DMS79 treated with DMSO at 0.1 percent for 48 hours (cell line): ENCODE results near the gene HSPBP1.

Experiments used
- DNase-seq: peaks from one replicate; lab custom pipeline; 2025; lab: John Stamatoyannopoulos, UW

Gene HSPBP1

DNA sequence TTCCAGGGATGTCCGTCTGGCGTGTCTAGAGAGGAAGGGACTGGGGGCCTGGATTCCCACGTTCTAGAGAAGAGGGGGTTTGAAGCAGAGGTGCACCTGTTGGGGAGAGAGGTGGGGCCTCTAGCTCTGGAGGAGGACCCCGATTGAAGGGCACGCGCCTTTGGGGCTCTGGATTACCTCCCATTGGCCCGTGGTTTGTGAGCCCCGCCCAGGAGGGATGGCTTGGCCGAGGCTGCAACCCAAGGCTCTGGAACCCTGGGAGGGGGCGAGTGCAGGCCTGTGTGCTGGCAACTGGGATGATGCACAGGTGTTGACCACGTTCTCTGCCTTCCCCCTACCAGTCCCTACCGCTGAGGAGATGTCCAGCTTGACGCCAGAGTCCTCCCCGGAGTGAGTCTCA is 25.1 kb upstream of the HSPBP1 start:
- DNase-seq, result no peak

DNA sequence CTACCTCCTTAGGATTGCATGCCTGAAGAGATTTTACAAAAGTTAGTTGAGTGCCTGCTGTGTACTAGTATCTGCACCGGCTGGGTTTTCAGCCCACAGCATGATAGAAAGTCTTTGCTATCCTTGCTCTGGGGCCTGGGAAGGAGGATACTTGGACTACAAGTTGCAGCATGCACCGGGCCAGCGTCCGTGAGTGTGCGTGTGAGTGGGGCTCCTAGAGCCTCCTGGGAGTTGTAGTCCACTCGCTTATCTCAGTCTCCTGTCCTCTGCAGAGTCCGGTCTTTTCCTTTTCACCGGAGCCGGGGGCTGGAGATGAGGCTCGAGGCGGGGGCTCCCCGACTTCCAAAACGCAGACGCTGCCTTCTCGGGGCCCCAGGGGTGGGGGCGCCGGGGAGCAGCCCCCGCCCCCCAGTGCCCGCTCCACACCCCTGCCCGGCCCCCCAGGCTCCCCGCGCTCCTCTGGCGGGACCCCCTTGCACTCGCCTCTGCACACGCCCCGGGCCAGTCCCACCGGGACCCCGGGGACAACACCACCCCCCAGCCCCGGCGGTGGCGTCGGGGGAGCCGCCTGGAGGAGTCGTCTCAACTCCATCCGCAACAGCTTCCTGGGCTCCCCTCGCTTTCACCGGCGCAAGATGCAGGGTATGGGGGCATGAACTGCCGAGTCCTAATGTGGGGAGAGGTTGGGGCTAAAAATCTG is 24.5 kb upstream of the HSPBP1 start:
- DNase-seq, result no peak

DNA sequence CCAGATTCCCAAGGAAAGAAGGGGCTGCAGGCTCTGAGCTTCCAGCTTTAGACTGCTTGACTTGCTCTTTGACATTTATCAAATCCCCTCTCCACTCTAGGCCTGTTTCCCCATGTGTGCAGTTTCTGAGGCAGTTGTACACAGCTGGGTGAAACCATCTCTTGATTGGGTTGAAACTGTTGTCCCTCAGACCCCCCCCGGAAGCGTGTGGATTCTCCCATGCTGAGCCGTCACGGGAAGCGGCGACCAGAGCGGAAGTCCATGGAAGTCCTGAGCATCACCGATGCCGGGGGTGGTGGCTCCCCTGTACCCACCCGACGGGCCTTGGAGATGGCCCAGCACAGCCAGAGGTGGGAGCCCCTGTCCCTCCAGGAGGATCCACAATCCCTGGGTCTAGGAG is 23.6 kb upstream of the HSPBP1 start:
- DNase-seq, result no peak

DNA sequence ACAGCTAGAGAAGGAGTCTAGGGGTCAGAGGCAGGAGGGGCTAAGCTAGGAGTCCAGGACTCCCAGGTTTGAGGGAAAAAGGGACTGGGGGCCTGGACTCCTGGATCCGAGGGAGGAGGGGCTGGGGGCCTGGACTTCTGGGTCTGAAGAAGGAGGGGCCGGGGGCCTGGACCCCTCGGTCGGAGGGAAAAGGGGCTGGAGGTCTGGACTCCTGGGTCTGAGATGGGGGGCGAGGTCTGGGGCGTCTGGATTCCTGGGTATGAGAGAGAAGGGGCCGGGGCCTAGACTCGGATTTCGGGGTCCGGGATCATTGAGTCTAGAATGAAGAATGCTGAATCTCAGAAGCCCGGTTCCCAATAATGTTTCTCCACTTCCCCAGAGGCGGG is 22.4 kb upstream of the HSPBP1 start:
- DNase-seq, result no peak

DNA sequence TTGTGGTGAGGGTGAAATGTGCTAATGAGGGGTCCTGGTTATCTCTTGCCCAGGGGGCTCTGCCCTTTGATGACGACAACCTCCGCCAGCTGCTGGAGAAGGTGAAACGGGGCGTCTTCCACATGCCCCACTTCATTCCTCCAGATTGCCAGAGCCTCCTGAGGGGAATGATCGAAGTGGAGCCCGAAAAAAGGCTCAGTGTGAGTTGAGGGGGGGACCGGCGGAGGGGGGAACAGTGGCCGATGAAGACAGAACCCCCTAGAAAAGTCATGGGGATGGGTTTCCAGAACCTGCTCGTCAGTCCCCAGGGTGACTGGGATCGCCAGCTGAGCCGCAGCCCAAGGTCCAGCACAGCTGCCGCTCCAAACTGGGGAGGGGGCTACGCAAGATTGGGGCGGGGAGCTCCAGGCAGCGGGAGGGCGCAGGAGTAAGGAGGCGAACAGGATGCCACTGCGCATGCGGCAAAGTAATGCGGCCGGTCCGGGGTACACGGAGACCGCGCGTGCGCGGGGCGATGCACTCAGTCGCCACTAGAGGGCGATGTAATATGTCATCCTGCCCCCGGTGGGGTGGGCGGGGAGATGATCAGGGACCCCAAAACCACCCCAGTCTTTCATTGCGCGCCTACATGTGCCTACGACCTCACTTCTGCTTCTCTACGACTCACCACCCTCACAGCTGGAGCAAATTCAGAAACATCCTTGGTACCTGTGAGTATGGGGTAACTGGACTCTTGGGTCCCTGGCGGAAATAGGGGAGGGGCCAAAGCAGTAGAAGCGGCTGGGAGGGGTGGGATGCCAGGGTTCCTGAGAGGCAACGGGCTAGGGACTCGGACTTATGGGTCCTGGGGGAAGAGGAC is 21.8 kb upstream of the HSPBP1 start:
- DNase-seq, result peak; percentile 41

DNA sequence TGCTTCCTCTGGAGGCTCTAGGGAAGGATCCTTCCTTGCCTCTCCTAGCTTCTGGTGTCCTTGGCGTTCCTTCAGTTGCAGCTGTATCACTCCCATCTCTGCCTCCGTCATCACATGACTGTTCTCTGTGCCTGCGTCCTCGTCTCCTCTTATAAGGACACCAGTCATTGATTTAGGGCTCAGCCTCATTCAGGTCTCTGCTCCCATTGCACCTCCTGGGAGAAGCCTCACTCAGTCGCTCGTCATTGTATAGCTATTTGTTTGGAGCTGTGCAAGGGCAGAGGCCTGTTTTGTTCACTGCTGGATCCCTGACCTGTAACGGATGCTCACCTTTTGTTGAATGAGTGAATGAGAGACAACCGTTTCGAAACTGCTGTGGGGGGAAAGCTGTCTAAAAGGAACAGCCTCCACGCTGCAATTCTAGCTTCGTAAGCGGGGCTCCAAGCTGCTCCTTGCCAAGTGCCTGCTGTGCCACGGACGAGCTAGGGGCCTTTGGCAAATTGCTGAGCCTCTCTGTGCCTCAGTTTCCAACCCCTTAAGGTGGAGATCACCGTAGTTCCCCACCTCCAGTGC is 21.1 kb upstream of the HSPBP1 start:
- DNase-seq, result no peak

DNA sequence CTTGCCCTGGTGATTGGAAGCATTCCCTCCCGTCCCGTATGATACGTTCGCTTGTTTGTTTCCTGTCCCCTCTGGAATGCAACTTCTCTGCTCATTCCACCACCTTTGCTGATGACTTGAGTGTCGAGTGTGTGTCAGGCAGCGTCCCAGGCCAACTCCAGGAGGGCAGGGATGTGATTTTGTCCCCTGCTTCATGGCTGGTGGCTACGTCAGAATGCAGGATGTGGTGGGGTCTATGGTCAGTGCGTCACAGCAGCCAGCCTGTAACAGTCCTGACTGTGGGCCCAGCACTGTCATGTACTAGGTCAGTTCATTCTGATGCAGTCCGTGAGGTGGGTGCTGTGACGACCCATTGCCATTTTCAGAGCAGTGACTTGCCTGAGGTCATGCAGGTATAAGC is 20.1 kb upstream of the HSPBP1 start:
- no peak for DNase-seq

DNA sequence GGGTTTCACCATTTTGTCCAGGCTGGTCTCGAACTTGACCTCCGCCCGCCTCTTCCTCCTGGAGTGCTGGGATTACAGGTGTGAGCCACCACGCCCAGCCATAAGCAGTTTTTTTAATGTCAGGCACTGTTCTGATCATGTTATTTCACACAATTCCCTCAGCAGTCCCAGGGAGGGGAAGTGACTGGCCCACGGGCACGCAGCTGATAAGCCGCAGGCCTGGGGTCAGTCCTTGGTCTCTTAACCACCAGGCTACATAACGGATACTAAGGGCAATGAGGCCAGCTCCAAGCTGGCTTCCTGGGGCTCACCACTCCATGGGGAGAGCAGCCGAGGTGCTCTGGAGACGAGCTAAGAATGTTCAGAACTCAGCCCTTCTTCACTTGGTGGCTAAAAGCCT is 17.4 kb upstream of the HSPBP1 start:
- no peak for DNase-seq

DNA sequence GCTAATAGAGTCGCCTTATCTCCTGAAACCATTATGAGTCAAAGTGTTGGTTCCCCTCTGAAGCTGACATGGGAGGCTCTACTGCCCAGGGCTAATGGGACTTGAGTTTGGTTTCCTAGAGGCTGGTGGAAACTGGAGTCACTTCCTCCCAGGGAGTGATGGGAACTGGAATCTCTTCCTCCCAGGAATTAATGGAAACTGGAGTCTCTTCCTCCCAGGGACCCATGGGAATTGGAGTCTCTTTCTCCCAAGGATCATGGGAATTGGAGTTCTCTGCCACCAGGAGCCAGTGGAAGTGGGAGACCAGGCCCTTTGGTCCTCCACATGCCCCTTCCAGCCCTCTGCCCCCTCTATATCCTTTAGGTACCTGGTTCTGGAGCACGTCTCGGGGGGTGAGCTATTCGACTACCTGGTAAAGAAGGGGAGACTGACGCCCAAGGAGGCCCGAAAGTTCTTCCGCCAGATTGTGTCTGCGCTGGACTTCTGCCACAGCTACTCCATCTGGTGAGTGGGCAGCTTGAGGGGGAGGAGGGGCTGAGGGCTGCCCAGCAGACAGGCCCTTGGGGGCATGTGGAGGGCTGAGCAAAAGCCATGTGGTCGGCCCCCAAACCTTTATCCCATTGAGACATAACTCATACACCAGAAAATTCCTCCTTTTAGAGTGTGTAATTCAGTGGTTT is 9.3 kb upstream of the HSPBP1 start:
- no peak for DNase-seq

DNA sequence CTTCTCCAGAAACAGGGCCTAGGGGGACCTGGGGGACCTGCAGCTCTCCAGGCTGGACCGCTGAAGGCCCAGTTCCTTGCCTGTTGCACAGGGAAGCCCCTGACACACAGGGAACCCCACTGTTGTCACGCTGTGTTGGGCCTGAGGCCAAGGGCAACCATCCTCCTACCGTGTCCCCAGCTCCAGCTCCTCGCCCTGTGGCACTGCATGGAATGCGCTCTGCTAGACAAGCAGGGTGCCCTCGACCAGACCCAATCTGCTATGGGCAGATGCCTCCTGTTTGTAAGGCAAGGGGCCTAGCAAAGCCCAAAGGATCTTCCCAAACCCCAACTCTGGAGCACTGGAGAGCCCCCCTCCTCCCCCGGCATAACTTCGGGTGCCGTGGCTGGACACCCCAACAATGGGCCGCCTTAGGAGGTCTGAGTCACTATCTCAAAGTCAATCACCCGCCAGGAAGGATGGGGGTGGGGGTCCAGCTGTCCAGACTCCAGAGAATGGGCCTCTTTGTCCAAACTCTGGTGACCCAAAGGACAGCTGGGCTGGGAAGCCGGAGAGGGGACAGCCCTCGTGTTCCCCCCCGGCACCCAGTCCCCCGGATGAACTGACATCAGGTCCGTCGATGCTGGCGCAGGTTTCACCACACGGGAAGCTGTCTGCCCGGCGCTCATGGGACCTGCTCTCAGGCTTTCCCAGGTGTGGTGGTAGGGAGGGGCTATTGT is 7.6 kb upstream of the HSPBP1 start:
- no peak for DNase-seq

DNA sequence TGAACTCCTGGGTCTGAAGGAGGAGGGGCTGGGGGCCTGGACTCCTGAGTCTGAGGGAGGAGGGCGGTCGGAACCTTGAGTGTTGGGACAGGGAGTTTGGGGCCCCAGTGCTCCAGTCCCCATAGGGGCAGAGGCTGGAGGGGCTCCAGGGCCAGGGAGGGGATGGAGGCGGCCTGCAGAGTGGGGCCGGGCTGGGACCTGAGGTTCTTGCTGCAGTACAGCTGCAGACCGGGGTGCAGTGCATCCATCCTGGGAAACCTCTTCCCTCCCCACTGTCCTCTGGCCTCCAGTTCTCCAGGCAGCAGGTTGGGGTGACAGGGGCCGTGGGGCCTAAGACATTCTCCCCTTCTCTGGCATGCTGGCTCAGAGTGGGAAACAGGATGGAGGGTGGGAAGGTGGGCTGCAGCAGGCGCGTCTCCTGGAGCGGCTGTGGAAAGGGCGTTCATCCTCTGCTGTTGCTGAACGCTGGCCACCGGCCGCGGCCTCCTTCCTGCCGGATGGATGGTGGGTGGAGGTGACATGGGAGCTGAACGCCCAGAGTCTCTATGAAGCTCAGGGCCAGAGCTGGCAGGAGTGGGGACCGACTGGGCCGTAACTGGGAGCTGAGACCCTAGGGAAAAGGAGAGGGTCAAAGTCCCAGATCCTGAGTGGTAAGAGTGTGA is 5.5 kb upstream of the HSPBP1 start:
- DNase-seq, result no peak

DNA sequence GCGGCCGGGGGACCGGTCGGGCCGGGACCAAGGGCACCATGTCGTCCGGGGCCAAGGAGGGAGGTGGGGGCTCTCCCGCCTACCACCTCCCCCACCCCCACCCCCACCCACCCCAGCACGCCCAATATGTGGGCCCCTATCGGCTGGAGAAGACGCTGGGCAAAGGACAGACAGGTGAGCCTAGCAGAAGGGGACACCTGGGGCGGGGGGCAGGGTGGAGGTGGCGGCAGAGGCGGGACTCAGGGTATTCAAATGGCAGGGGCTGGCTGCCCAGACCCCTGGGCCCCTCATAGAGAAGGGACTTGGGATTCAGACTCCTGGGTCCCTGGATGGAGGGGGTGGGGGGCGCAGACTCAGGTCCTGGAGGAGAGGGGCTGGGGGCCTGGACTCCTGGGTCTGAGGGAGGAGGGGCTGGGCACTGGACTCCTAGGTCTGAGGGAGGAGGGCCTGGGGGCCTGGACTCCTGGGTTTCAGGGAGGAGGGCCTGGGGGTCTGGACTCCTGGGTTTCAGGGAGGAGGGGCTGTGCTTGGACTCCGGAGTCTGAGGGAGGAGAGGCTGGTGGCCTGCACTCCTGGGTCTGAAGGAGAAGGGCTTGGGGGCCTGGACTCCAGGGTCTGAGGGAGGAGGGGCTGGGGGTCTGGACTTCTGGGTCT is 4.6 kb upstream of the HSPBP1 start:
- no peak for DNase-seq

DNA sequence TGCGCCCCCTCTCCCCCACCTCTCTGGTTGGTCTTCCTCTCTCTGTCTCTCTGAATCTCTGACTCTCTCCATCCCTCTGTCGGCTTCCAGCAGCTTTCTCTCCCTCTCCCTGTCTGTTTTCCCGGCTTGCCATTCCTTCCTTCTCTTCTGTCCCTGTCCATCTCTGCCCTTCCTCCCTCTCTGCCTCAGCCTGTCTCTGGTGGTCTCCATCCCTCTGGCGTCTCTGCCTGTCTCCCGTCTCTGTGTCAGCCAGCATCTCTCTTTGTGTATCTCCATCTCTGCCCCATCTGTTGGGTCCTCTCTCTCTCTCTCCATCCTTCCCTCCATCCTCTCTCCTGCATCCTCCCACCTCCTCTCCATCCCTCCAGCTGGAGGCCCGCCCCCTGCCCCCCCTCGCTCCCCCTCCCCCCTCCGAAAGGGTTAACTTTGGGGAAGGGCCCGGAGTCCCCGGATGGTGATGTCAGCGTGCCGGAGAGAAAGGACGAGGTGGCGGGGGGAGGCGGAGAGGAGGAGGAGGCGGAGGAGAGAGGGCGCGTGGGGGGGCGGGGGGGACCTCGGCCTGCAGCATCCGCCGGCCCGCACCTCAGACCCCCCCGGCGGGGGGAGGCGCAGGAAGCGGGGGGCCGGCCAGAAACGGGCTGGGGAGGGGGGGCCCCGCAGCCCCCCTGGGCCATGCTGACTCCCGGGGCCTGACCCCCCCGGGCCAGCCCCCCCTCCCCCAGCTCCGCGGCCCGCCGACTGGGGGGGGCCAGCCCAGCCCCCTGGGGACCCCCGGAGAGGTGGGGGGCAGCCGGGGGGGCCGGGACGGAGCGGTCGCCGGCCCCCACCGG is 3.9 kb upstream of the HSPBP1 start, which contains the start of gene BRSK1:
Gene BRSK1, plus strand, starts transcription at position 450 of the 830 bp plus-strand sequence. CDS start 446 bp downstream, outside the sequence.
- DNase-seq, result peak; percentile 72

DNA sequence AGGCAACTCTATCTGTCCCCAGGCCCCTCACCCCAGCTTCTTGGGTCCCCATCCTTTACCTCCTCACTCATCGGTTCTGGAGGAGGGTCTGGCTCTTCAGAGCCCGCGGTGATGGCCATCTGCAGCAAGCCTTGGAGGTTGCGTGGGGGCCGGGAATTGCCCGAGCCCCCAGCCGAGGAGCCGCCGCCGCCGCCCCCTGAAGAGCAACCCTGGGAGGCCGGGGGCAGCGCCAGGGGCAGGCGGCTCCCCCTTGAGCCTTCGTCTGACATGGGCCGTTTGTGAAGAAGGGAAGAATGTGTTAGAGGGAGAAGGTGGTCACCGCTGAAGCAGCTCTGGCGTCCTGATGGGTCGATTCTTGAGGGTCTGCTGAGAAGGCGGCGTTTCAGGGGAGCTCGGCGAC is 570 bp downstream of the HSPBP1 start:
- DNase-seq, result no peak

DNA sequence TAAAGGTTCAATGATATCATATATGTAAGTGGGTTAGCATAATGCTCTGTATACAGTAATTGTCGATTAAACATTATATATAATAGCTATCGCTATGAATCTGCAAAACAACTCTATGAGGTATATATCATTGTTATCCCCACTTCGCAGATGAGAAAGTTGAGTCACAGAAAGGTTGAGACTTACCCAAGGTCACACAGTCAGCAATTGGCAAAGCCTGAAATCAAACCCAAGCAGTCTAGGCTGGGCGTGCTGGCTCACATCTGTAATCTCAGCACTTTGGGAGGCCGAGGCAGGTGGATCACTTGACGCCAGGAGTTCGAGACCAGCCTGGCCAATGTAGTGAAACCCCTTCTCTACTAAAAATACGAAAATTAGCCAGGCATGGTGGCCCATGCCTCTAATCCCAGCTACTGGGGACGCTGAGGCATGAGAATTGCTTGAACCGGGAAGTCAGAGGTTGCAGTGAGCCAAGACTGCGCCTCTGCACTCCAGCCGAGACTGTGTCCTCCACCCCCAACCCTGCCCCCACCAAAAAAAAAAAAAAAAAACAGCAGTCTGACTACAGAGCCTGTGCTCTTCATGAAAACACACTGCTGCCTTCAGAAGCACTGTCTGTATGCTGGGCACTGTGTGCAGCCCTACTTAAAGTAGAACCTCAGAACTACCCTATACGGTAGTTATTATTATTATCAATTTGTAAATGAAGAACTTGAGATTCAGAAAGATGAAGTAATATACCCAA is 1.3 kb downstream of the HSPBP1 start:
- DNase-seq, result no peak

DNA sequence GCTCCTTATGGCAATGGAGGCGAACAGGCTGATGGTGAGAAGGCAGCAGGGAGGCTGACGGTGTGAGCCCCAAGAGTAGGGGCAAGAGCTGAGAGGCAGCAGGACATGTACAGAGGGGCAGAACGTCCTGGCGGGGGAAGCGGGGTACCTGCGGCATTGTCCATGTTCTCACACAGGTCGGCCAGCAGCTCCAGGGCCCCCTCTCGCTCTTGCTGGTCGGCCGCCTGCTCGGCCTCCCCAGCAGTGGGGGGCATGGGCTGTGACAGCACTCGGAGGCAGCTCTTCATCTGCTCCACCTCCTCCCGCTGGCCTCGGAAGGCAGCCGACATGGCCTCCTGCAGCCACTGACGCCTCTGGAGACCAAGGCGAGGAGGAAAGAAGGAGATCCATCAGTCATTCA is 2.4 kb downstream of the HSPBP1 start:
- no peak for DNase-seq

DNA sequence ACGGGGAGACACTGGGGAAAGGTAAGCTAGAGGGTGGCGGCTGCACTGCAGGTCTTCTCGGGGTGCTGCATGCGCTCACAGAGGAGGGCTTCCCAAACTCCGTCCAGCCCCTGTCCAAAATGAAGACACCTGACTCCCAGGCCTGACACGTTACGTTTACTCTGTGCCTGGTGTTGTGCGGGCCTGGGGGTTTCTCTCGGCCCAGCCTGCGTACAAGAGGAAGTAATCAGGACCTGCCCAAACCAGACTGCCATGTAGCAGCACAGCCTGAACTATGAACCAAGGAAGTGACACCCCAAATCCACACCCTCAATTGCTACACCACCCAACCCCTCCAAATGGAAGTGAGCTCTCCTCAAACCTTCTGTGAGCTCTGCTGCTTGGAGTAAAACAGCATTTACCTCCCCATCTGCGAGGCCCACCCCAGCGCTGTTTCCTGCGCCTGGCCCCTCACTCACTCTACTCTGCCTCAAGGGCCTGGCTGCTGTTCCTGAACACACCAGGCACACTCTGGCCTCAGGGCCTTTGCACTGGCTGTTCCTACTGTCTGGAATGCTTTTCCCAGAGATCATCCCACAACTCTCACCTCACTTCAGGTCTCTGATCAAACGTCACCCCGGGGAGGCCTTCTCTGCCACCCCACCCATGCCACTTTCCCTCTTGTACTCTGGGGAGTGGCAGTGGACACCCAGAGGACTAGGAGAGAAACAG is 3.0 kb downstream of the HSPBP1 start:
- DNase-seq, result no peak
